WERI-Rb-1 (cell line): ENCODE measurements around the gene ANKH.

Experiments
- DNase-seq: peaks from one replicate; pipeline ENCODE4 v3.0.0-alpha.2; 2020
- H3K27ac ChIP-seq: fragments of 250-450 bp; sonication (Bioruptor Pico); 2 replicates; pipeline ENCODE4 v1.5.1; 2020; ENCODE audit warnings: mild to moderate bottlenecking, moderate library complexity
- H3K27me3 ChIP-seq: fragments of 250-450 bp; sonication (Bioruptor Pico); 2 replicates; pipeline ENCODE4 v1.5.1; 2021; ENCODE audit warnings: mild to moderate bottlenecking, low read depth, moderate library complexity; ENCODE audit not compliant: insufficient read depth, severe bottlenecking
- H3K36me3 ChIP-seq: fragments of 250-450 bp; sonication (Bioruptor Pico); 2 replicates; pipeline ENCODE4 v1.5.1; 2020; ENCODE audit warnings: mild to moderate bottlenecking, moderate library complexity
- H3K4me3 ChIP-seq: 2 replicates; pipeline ENCODE4 v1.5.1; 2011; ENCODE audit warnings: low read depth, mild to moderate bottlenecking, control low read depth, low read length
- H3K9me3 ChIP-seq: fragments of 250-450 bp; sonication (Bioruptor Pico); 2 replicates; pipeline ENCODE4 v1.5.1; 2021; ENCODE audit warnings: mild to moderate bottlenecking, moderate library complexity; ENCODE audit not compliant: severe bottlenecking
- CTCF ChIP-seq: IDR thresholded peaks from 2 replicates; pipeline ENCODE4 v1.5.1; 2011; ENCODE audit warnings: low read depth, mild to moderate bottlenecking, control low read depth, inconsistent platforms, low read length

ANKH gene

GRCh38 chr5:14730466-14730865, 141.1 kb downstream of the ANKH start:
- DNase-seq: no peak
- Histone ChIP-seq H3K9me3 (no peaks in the 10 kb centered on the region), H3K36me3 (peaks cover 41% of the 10 kb centered on the region), H3K4me3 (no peak overlapping the region), H3K27ac (no peak overlapping the region), H3K27me3 (no peaks in the 10 kb centered on the region)
- no peak for TF ChIP-seq CTCF

GRCh38 chr5:14729448-14730385, 141.9 kb downstream of the ANKH start:
- no peak for TF ChIP-seq CTCF
- no peak overlapping the region for H3K4me3 ChIP-seq
- H3K27ac ChIP-seq: no peak overlapping the region
- peak; percentile 66 for DNase-seq
- peaks cover 42% of the 10 kb centered on the region for H3K36me3 ChIP-seq
- no peaks in the 10 kb centered on the region for H3K27me3 ChIP-seq
- no peaks in the 10 kb centered on the region for H3K9me3 ChIP-seq

GRCh38 chr5:14728459-14728938, 143.1 kb downstream of the ANKH start:
- no peaks in the 10 kb centered on the region for H3K27me3 ChIP-seq
- no peak for TF ChIP-seq CTCF
- H3K27ac ChIP-seq: no peak overlapping the region
- no peak overlapping the region for H3K4me3 ChIP-seq
- no peaks in the 10 kb centered on the region for H3K9me3 ChIP-seq
- no peak for DNase-seq
- peaks cover 35% of the 10 kb centered on the region for H3K36me3 ChIP-seq

- Histone ChIP-seq H3K27ac (peak overlapping the region; percentile 16; the same call in 1 of the 2 replicates), H3K9me3 (no peaks in the 10 kb centered on the region), H3K4me3 (no peak overlapping the region), H3K27me3 (no peaks in the 10 kb centered on the region), H3K36me3 (peaks cover 31% of the 10 kb centered on the region)
- no peak for DNase-seq
- TF ChIP-seq CTCF: no peak
Measured at GRCh38 chr5:14727928-14728458, 143.6 kb downstream of the ANKH start.

GRCh38 chr5:14727428-14727865, 144.1 kb downstream of the ANKH start:
- TF ChIP-seq CTCF: peak; percentile 94
- Histone ChIP-seq H3K27me3 (no peaks in the 10 kb centered on the region), H3K4me3 (no peak overlapping the region), H3K9me3 (no peaks in the 10 kb centered on the region), H3K27ac (no peak overlapping the region), H3K36me3 (peaks cover 26% of the 10 kb centered on the region)
- peak; percentile 88 for DNase-seq
